Prostate gland (tissue), 2 donors: ENCODE measurements around the gene MEFV. TPM values are rescaled to one million over a fixed set of nuclear protein-coding genes. Genes with fewer than 3 reads are reported as not detected.

Experiments used
- DNase-seq: peaks from one replicate; pipeline ENCODE4 v3.0.0-alpha.2; 2019; ENCODE audit warnings: low spot score
- H3K27ac ChIP-seq, 2 donors: fragments of 200-600 bp; sonication (generic); 2 replicates each; pipeline ENCODE4 v1.5.1; 2017 to 2019
- H3K27me3 ChIP-seq: fragments of 200-600 bp; sonication (generic); replicated peaks from 2 replicates; pipeline ENCODE4 v1.5.1; 2019; ENCODE audit not compliant: insufficient read depth
- H3K36me3 ChIP-seq, 2 donors: fragments of 200-600 bp; sonication (generic); 1 replicate in 1 of 2; 2 replicates in 1 of 2; pipeline versions ENCODE4 v1.5.1 to v1.8.1; 2017 to 2019
- H3K4me1 ChIP-seq: fragments of 200-600 bp; sonication (generic); replicated peaks from 2 replicates; pipeline ENCODE4 v1.5.1; 2019
- H3K4me3 ChIP-seq, 2 donors: fragments of 200-600 bp; sonication (generic); 2 replicates each; pipeline ENCODE4 v1.5.1; 2017 to 2019
- H3K9me3 ChIP-seq: fragments of 200-600 bp; sonication (generic); 2 replicates; pipeline ENCODE4 v1.5.1; 2017
- POLR2A ChIP-seq: fragments of 450-650 bp; IDR thresholded peaks from one replicate; pipeline ENCODE4 v1.6.1; 2016; ENCODE audit warnings: antibody characterized with exemption, mild to moderate bottlenecking
- POLR2AphosphoS5 ChIP-seq: sonication (generic); formaldehyde crosslinking; IDR thresholded peaks from one replicate; pipeline ENCODE4 v1.6.1; 2017; ENCODE audit warnings: antibody characterized with exemption
- WGBS: methylation state at CpG from one replicate; pipeline ENCODE4 v1.1.5; 2018; 5-methylcytosine and 5-hydroxymethylcytosine counted together
- intact Hi-C: fragments of 100-400 bp; cut with DNase I; formaldehyde crosslinking; loops from one replicate; pipeline ENCODE4 v1.14.2; 2022
- total RNA-seq, 2 donors: library from RNA; depleted of rRNA; stranded (reverse); fragments of >200 nt; gene quantifications; one replicate each; pipeline ENCODE4 v1.1.0, GENCODE V29; 2016
- TF ChIP-seq, protein P1 (sequence below), 4 experiments: fragments of 200-600 bp in 2 of 4; fragments of 450-650 bp in 2 of 4; sonication (generic) in 2 of 4; IDR thresholded peaks; 1 replicate in 3 of 4; 2 replicates in 1 of 4; pipeline ENCODE4 v1.5.1; 2016 to 2019; ENCODE audit warnings: antibody characterized with exemption in 4 of 4, mild to moderate bottlenecking in 2 of 4, moderate library complexity in 2 of 4

MEFV gene
- total RNA-seq, 2 donors from 2014 or later = 0.77 to 5.9 TPM

DNA sequence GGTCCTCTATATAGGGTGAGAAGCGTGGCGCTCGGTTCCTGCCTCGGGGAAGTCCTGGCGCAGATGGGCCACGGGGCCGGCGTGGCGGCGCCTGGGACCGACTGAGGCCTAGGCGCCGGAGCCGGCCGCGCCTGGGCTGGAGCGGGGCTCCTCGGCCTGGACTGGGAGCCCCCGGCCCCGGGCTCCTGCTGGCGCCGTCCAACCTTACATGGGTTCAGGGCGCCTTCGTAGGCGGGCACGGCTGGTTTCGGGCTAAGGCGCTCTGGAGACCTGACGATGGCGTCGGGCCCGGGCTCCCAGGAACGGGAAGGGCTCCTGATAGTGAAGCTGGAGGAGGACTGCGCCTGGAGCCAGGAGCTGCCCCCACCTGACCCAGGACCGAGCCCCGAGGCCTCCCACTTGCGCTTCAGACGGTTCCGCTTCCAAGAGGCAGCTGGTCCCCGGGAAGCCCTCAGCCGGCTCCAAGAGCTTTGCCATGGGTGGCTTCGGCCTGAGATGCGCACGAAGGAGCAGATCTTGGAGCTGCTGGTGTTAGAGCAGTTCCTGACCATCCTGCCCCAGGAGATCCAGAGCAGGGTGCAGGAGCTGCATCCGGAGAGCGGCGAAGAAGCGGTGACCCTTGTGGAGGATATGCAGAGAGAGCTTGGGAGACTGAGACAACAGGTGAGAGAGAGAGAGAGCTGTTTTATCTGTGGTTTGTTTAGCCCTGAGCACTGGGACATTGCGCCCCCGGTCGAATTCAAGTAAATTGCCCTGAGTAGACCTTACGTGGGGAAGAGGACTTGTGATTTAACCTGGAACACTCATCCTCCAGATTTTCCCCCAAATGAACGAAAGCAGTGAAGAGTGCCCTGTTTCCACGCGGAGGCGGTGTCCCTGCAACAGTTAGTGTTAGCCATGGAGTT lies 27.4 kb upstream of the MEFV start:
- TF ChIP-seq, protein P1, sequence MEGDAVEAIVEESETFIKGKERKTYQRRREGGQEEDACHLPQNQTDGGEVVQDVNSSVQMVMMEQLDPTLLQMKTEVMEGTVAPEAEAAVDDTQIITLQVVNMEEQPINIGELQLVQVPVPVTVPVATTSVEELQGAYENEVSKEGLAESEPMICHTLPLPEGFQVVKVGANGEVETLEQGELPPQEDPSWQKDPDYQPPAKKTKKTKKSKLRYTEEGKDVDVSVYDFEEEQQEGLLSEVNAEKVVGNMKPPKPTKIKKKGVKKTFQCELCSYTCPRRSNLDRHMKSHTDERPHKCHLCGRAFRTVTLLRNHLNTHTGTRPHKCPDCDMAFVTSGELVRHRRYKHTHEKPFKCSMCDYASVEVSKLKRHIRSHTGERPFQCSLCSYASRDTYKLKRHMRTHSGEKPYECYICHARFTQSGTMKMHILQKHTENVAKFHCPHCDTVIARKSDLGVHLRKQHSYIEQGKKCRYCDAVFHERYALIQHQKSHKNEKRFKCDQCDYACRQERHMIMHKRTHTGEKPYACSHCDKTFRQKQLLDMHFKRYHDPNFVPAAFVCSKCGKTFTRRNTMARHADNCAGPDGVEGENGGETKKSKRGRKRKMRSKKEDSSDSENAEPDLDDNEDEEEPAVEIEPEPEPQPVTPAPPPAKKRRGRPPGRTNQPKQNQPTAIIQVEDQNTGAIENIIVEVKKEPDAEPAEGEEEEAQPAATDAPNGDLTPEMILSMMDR (IDR thresholded peaks at IDR 0.05) = no peak
- TF ChIP-seq POLR2A = no peak
- TF ChIP-seq POLR2AphosphoS5 = no peak
- 3% methylated on average over 56 of the region's 56 CpGs for WGBS
- peaks cover 6 to 16% of the 10 kb centered on the region in 2 donors for H3K36me3 ChIP-seq
- intact Hi-C loops = loop anchor here (2.0 to 10.0 kb wide), 3 partner anchors 19 to 221 kb away; partner anchors contain the start of genes CLUAP1, TIGD7 and ZNF75A
- no peak for DNase-seq
- no peaks in the 10 kb centered on the region for H3K27me3 ChIP-seq
- H3K4me1 ChIP-seq = peaks cover 9% of the 10 kb centered on the region
- peak overlapping the region; percentile 86 to 94 for H3K4me3 ChIP-seq
- H3K27ac ChIP-seq = peak overlapping the region; percentile 98 to 99
- H3K9me3 ChIP-seq = no peaks in the 10 kb centered on the region

DNA sequence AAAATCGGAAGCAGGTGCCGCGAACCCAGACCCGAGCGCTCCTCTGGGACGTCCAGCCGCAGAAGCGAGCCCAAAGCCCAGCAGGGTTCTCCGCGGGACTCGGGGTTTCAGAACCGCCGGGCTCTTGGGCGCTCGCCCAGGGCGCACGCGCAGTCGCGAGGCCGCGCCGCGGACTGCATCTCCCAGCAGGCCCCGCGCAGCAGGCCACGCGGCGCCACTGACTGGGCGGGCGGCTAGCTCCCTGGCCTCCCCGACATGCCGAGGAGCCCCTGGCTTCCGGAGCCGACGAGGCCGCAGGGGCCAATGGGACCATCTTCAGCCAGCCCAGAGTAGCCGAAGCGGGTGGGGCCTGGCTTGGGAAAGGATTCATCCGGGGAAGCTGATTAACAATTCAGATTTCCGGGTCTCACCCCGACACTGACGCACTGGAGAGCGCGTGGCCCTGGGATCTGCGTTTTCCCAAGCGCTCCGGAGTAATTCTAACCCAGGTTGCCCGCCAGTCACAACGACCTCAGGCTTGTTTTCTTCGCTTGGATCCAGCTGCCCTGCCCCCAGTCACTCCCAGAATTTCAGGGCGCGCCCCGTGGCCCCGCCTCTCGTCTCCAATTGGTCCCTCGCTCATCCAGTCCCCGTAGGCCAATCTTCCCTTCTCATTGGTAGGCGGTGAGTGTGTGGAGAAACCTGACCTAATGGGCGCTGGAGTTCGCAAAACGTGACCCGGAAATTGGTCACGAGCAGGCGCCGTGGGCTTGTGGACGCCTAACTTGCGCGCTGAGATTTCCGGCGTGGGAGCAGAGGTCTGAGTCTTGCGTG lies 26.5 kb upstream of the MEFV start, which contains the start of gene ZNF263:
Gene ZNF263, plus strand, starts transcription at position 762 of the 813 bp plus-strand sequence. CDS start 328 bp downstream, outside the sequence.
- H3K4me1 ChIP-seq = peaks cover 9% of the 10 kb centered on the region
- H3K27me3 ChIP-seq = no peaks in the 10 kb centered on the region
- H3K36me3 ChIP-seq = peaks cover 6 to 12% of the 10 kb centered on the region in 2 donors
- peak within 1 kb of the TSS; percentile 86 to 94 for H3K4me3 ChIP-seq
- intact Hi-C loops = loop anchor here (1.0 to 10.0 kb wide), 4 partner anchors 18 to 222 kb away; partner anchors contain the start of genes CLUAP1, TIGD7, ZNF200 and ZNF75A
- H3K27ac ChIP-seq = peak within 1 kb of the TSS; percentile 98 to 99
- WGBS = under 1% methylated on average over 44 of the region's 72 CpGs
- TF ChIP-seq POLR2AphosphoS5 = peak; percentile 98
- peak; percentile 49 for TF ChIP-seq POLR2A
- TF ChIP-seq, protein P1 (IDR thresholded peaks at IDR 0.05) = peak in 1 of 4 experiments; percentile 32
- H3K9me3 ChIP-seq = no peaks in the 10 kb centered on the region
- DNase-seq = peak; percentile 97

DNA sequence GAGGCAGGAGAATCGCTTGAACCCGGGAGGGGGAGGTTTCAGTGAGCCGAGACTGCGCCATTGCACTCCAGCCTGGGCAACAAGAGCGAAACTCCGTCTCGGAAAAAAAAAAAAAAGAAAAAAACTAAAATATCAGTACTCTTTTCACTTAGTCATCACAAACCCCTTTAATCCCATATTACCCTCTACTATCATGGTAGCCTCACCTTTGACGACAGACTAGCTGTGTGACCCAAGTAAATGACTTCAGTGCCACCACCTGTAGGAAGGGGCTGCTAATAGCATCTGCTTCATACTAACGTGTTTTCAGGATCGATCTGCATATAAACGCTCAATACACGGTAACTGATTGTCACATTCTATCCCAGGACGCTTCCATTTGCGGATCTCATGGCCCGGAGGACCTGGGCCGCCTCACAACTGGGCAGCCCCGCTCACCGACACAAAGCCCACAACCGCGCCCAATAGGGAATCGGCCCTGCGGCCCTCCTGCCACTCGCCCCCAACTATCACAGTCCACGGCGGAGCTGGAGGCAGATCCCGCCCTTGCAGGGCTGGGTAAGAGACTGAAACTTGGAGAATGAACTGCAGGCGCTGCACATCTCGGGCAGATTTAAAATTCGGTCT lies 25.8 kb upstream of the MEFV start:
- peak overlapping the region; percentile 98 to 99 for H3K27ac ChIP-seq
- H3K4me3 ChIP-seq = peak overlapping the region; percentile 86 to 94
- peaks cover 6 to 12% of the 10 kb centered on the region in 2 donors for H3K36me3 ChIP-seq
- no peaks in the 10 kb centered on the region for H3K9me3 ChIP-seq
- TF ChIP-seq POLR2A (no peak), POLR2AphosphoS5 (no peak)
- TF ChIP-seq, protein P1 (IDR thresholded peaks at IDR 0.05) = no peak
- intact Hi-C loops = loop anchor here (1.0 to 10.0 kb wide), 4 partner anchors 17 to 223 kb away; partner anchors contain the start of genes CLUAP1, TIGD7, ZNF200 and ZNF75A
- peaks cover 9% of the 10 kb centered on the region for H3K4me1 ChIP-seq
- DNase-seq = no peak
- WGBS = 14% methylated on average over 29 of the region's 29 CpGs
- H3K27me3 ChIP-seq = no peaks in the 10 kb centered on the region

DNA sequence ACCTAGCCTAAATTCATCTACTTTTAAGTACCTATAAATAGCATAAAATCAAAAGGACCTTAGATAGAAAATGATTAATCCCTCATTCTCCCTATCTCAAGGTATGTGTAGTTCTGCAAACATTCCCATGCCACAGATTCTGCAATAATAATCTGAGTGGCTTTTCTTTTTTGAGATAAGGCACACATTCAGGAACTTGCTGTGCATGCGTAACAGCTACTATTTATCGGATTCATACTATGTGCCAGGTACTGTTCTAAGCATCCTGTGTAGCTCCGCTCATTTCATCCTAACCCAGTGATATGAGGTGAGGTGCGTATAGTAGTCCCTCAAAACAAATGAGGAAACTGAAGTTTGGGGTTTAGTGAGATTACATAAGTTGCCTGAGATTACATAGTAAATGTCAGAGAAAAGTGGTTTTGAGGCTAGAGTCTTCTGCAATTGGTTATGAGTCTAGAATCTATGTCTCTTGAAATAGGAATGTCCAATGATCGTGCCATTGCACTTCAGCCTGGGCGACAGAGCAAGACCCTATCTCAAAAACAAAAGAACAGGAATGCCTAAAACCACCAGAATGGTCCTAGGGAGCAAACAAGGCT lies 24.9 kb upstream of the MEFV start:
- no peaks in the 10 kb centered on the region for H3K27me3 ChIP-seq
- no peak overlapping the region for H3K4me3 ChIP-seq
- peaks cover 9% of the 10 kb centered on the region for H3K4me1 ChIP-seq
- 97% methylated on average over 6 of the region's 6 CpGs for WGBS
- no peaks in the 10 kb centered on the region for H3K9me3 ChIP-seq
- intact Hi-C loops = loop anchor here (10.0 kb wide), 1 partner anchor 223 kb away; the partner anchor contains the start of gene CLUAP1
- no peak for DNase-seq
- TF ChIP-seq, protein P1 (IDR thresholded peaks at IDR 0.05) = no peak
- H3K27ac ChIP-seq = no peak overlapping the region
- peaks cover 3 to 5% of the 10 kb centered on the region in 2 donors for H3K36me3 ChIP-seq
